Testis (tissue), 3 donors: ENCODE results near the gene EPHA6. TPM values are rescaled to one million over a fixed set of nuclear protein-coding genes. Genes with fewer than 3 reads are reported as not detected.

Experiments
- DNase-seq: peaks from one replicate; pipeline ENCODE4 v3.0.0-alpha.2; 2019
- H3K27ac ChIP-seq, 2 donors: fragments of 200-600 bp; sonication (generic); one replicate each; pipeline ENCODE4 v1.5.1; 2019
- H3K27me3 ChIP-seq: fragments of 200-600 bp; sonication (generic); one replicate; pipeline ENCODE4 v1.5.1; 2019
- H3K36me3 ChIP-seq: fragments of 200-600 bp; sonication (generic); one replicate; pipeline ENCODE4 v1.5.1; 2017; ENCODE audit warnings: low read depth; ENCODE audit errors: missing control alignments
- H3K4me1 ChIP-seq: fragments of 200-600 bp; sonication (generic); one replicate; pipeline ENCODE4 v1.5.1; 2019
- H3K4me3 ChIP-seq, 2 donors: fragments of 200-600 bp; sonication (generic); one replicate each; pipeline ENCODE4 v1.5.1; 2017 to 2019
- H3K9me3 ChIP-seq: fragments of 200-600 bp; sonication (generic); one replicate; pipeline ENCODE4 v1.5.1; 2017
- CTCF ChIP-seq, 3 experiments: fragments of 450-650 bp in 2 of 3; fragments of 200-600 bp in 1 of 3; sonication (generic) in 1 of 3; IDR thresholded peaks; one replicate each; pipeline ENCODE4 v1.5.1; 2016 to 2019; ENCODE audit warnings: antibody characterized with exemption in 3 of 3, mild to moderate bottlenecking in 2 of 3, moderate library complexity in 1 of 3
- POLR2A ChIP-seq: fragments of 450-650 bp; IDR thresholded peaks from one replicate; pipeline ENCODE4 v1.6.1; 2017; ENCODE audit warnings: antibody characterized with exemption, mild to moderate bottlenecking, moderate library complexity
- WGBS, 2 donors: methylation state at CpG; one replicate each; pipeline ENCODE4 v1.1.5; 2018; 5-methylcytosine and 5-hydroxymethylcytosine counted together
- intact Hi-C: fragments of 100-400 bp; cut with DNase I; formaldehyde crosslinking; loops from one replicate; pipeline ENCODE4 v1.15.1; 2023; ENCODE audit warnings: low total_unique reads
- polyA plus RNA-seq: library from polyadenylated mRNA; stranded (reverse); fragments of 350-450 nt; fragmentation: Illumina TruSeq; extraction: RNeasy Lipid Tissue Mini Kit (QIAGEN cat#74804); gene quantifications from one replicate; pipeline ENCODE4 v1.2.3, GENCODE V29; 2014; ENCODE audit warnings: low read depth, low replicate concordance; ENCODE audit not compliant: insufficient read depth
- total RNA-seq, 2 donors: library from RNA; depleted of rRNA; stranded (reverse); fragments of >200 nt; gene quantifications; one replicate each; pipeline ENCODE4 v1.2.3, GENCODE V29; 2016

The EPHA6 gene
- total and polyA plus RNA-seq, 3 donors from 2014 or later = 9.8 to 33.0 (median 21.2) TPM

DNA sequence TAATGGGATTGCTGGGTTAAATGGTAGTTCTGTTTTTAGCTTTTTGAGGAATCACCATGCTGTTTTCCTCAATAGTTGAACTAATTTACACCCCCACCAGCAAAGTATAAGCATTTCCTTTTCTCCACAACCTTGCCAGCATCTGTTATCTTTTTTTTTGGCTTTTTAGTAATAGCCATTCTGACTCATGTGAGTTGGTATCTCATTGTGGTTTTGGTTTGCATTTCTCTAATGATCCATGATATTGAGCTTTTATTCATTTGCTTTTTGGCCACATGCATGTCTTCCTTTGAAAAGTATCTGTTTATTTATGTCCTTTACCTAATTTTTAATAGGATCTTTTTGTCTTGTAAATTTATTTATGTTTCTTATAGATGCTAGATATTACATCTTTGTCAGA lies 288.2 kb downstream of the EPHA6 start:
- Histone ChIP-seq H3K27me3 (no peaks in the 10 kb centered on the region), H3K4me3 (no peak overlapping the region), H3K4me1 (no peaks in the 10 kb centered on the region), H3K27ac (no peak overlapping the region), H3K36me3 (no peaks in the 10 kb centered on the region), H3K9me3 (no peaks in the 10 kb centered on the region)
- no peak for DNase-seq
- TF ChIP-seq CTCF (IDR thresholded peaks at IDR 0.05) (no peak), POLR2A (no peak)
- intact Hi-C loops = no loop called here

GRCh38 chr3:97105989-97106651 lies 291.7 kb downstream of the EPHA6 start:
- intact Hi-C loops = no loop called here
- Histone ChIP-seq H3K9me3 (no peaks in the 10 kb centered on the region), H3K36me3 (no peaks in the 10 kb centered on the region), H3K27me3 (no peaks in the 10 kb centered on the region), H3K27ac (no peak overlapping the region), H3K4me1 (no peaks in the 10 kb centered on the region), H3K4me3 (no peak overlapping the region)
- no peak for DNase-seq
- WGBS, 2 donors = 65 to 67% methylated on average over 4 of the region's 4 CpGs
- TF ChIP-seq CTCF (IDR thresholded peaks at IDR 0.05) (no peak), POLR2A (no peak)

DNA sequence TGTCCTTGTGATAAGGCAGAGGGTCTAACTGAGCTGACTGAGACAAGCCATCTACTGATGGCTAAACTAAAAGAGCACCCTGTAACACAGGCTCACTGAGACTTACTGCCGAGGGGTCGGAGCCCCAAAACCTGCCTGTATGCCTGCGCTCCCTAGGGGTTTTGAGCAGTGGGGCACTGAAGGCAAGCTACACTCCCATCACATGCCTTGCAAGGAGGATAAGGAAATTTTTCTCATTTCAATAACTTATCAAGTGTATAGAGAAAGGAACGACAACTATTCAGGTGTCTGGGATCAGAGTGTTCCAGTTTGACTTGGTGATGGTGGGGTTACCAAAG lies 292.2 kb downstream of the EPHA6 start:
- Histone ChIP-seq H3K36me3 (no peaks in the 10 kb centered on the region), H3K4me1 (no peaks in the 10 kb centered on the region), H3K27me3 (no peaks in the 10 kb centered on the region), H3K9me3 (no peaks in the 10 kb centered on the region), H3K4me3 (no peak overlapping the region), H3K27ac (no peak overlapping the region)
- intact Hi-C loops = no loop called here
- WGBS, 2 donors = 67 to 79% methylated on average over 2 to 4 of the region's 4 CpGs
- TF ChIP-seq CTCF (IDR thresholded peaks at IDR 0.05) = no peak
- no peak for TF ChIP-seq POLR2A
- no peak for DNase-seq

GRCh38 chr3:97108136-97108535 lies 293.7 kb downstream of the EPHA6 start:
- DNase-seq = no peak
- intact Hi-C loops = no loop called here
- Histone ChIP-seq H3K4me1 (no peaks in the 10 kb centered on the region), H3K27me3 (no peaks in the 10 kb centered on the region), H3K4me3 (no peak overlapping the region), H3K9me3 (no peaks in the 10 kb centered on the region), H3K27ac (no peak overlapping the region), H3K36me3 (no peaks in the 10 kb centered on the region)
- 79 to 92% methylated on average over 1 of the region's 1 CpG for WGBS, 2 donors
- TF ChIP-seq POLR2A = no peak
- TF ChIP-seq CTCF (IDR thresholded peaks at IDR 0.05) = no peak

- H3K36me3 ChIP-seq = no peaks in the 10 kb centered on the region
- 50 to 61% methylated on average over 1 of the region's 1 CpG for WGBS, 2 donors
- no peaks in the 10 kb centered on the region for H3K4me1 ChIP-seq
- H3K4me3 ChIP-seq = no peak overlapping the region
- H3K27me3 ChIP-seq = no peaks in the 10 kb centered on the region
- intact Hi-C loops = no loop called here
- TF ChIP-seq POLR2A (no peak), CTCF (IDR thresholded peaks at IDR 0.05) (no peak)
- no peak overlapping the region for H3K27ac ChIP-seq
- DNase-seq = no peak
- H3K9me3 ChIP-seq = no peaks in the 10 kb centered on the region
Measured at GRCh38 chr3:97111244-97111643, 296.9 kb downstream of the EPHA6 start.
